ENCODE results near the gene NARF. TPM values are rescaled to one million over a fixed set of nuclear protein-coding genes. Genes with fewer than 3 reads are reported as not detected.

Gene NARF
- total RNA-seq, 1 donor from 2014 or later, result 111 TPM

DNA sequence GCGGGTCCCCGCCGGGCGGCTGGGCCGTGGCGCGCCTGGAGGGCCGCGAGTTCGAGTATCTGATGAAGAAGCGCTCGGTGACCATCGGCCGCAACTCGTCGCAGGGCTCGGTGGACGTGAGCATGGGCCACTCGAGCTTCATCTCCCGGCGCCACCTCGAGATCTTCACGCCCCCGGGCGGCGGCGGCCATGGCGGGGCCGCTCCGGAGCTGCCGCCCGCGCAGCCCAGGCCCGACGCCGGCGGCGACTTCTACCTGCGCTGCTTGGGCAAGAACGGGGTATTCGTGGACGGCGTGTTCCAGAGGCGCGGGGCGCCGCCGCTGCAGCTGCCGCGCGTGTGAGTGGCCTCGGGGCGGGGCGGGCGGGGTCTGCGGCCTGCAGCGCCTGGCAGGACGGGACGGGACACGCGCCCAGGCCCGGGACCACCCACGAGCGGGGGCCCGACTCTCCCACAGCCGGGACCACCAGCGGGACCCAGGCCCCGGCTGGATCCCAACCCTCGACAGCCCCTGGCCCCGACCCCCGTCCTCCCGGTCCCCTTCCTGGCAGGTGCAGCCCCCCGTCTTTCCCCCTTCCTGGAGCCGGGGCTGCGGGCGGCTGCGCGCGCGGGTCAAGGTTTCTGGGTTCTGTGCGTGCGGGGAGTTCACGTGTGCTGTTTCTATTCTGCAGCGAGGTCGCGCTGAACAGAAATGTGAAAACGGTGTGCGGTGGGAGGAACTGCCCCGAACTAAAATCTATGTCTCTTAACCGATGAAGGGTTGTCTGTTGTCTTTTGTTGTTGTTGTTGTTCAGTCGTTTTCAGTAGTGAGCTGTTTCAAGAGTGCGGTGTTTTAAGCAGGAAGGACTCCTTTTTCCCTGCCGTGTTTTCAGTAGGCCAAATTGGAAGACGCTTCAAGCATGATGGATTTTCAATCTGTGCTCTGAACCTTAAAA is 61.7 kb downstream of the NARF start:
- TF ChIP-seq, protein P1, sequence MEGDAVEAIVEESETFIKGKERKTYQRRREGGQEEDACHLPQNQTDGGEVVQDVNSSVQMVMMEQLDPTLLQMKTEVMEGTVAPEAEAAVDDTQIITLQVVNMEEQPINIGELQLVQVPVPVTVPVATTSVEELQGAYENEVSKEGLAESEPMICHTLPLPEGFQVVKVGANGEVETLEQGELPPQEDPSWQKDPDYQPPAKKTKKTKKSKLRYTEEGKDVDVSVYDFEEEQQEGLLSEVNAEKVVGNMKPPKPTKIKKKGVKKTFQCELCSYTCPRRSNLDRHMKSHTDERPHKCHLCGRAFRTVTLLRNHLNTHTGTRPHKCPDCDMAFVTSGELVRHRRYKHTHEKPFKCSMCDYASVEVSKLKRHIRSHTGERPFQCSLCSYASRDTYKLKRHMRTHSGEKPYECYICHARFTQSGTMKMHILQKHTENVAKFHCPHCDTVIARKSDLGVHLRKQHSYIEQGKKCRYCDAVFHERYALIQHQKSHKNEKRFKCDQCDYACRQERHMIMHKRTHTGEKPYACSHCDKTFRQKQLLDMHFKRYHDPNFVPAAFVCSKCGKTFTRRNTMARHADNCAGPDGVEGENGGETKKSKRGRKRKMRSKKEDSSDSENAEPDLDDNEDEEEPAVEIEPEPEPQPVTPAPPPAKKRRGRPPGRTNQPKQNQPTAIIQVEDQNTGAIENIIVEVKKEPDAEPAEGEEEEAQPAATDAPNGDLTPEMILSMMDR (conservative IDR thresholded peaks at IDR 0.05), result no peak
- peak overlapping the region; percentile 92 for H3K27ac Mint-ChIP-seq
- H3K9me3 Mint-ChIP-seq, result no peaks in the 10 kb centered on the region
- H3K27me3 Mint-ChIP-seq, result no peaks in the 10 kb centered on the region
- peaks cover 19% of the 10 kb centered on the region for H3K4me1 Mint-ChIP-seq (ENCODE audit: unreplicated experiment)
- DNase-seq (ENCODE audit: extremely low spot score, unreplicated experiment), result no peak
- peak overlapping the region; percentile 93 for H3K4me3 Mint-ChIP-seq
- H3K36me3 Mint-ChIP-seq, result peaks cover 7% of the 10 kb centered on the region

DNA sequence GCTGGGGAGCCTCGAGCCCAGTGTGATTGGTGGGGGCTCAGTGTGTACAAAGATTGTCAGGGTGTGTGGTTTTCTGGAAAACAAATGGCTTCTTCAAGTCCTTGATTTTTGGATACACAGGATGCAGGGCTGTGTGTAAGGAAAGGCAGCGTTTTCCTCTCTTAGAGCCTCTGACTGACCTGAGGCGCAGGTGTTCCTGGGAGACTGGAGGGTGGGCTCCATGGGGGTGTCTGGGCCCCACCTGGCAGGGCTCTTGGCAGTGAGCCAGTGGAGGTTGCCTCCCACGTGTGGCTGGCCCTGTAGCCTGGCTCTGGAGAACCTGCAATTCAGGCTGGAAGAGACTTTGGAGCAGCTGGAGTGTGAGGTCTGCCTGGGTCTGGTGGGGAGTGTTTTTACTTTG is 66.0 kb downstream of the NARF start:
- TF ChIP-seq, protein P1 (conservative IDR thresholded peaks at IDR 0.05), result no peak
- H3K4me1 Mint-ChIP-seq (ENCODE audit: unreplicated experiment), result peaks cover 37% of the 10 kb centered on the region
- DNase-seq (ENCODE audit: extremely low spot score, unreplicated experiment), result no peak
- no peaks in the 10 kb centered on the region for H3K9me3 Mint-ChIP-seq
- peaks cover 7% of the 10 kb centered on the region for H3K36me3 Mint-ChIP-seq
- H3K27ac Mint-ChIP-seq, result peak overlapping the region; percentile 79
- H3K4me3 Mint-ChIP-seq, result peak overlapping the region; percentile 67
- no peaks in the 10 kb centered on the region for H3K27me3 Mint-ChIP-seq

DNA sequence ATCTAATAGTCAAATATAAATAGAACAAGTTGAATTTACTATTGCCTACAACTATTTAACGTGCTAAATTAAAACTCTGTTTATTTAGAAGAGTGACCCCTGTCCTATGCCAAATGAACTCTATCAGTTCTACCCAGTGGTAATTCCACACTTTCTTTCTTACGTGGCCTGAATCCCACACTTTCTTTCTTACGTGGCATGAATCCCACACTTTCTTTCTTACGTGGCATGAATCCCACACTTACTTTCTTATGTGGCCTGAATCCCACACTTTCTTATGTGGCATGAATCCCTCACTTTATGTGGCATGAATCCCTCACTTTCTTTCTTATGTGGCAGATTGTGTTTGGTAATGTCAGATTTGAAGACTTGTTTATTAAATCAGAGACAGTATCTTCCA is 67.2 kb downstream of the NARF start:
- H3K36me3 Mint-ChIP-seq, result peaks cover 10% of the 10 kb centered on the region

DNA sequence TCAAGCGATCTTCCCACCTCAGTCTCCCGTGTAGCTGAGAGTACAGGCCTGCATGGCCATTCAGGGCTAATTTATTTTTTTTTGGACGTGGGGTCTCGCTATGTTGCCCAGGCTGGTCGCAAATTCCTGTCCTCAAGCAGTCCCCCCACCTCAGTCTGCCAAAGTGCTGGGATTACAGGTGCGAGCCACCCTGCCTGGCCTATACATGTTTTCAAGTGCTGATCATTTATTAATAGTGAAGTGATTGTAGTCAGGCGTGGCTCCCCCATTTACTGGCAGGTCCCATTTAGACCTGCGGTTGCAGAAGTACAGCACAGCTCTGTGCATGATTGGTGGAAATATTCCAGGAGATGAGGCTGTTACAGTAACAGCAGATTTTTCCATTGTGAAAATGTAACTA is 69.4 kb downstream of the NARF start:
- H3K27ac Mint-ChIP-seq, result peak overlapping the region; percentile 34
- H3K4me3 Mint-ChIP-seq, result no peak overlapping the region
- peaks cover 45% of the 10 kb centered on the region for H3K4me1 Mint-ChIP-seq (ENCODE audit: unreplicated experiment)
- TF ChIP-seq, protein P1 (conservative IDR thresholded peaks at IDR 0.05), result no peak
- no peak for DNase-seq (ENCODE audit: extremely low spot score, unreplicated experiment)
- no peaks in the 10 kb centered on the region for H3K9me3 Mint-ChIP-seq
- peaks cover 6% of the 10 kb centered on the region for H3K36me3 Mint-ChIP-seq
- no peaks in the 10 kb centered on the region for H3K27me3 Mint-ChIP-seq

More for the DNA sequence above, 67.2 kb downstream of the NARF start:
- DNase-seq (ENCODE audit: extremely low spot score, unreplicated experiment), result no peak
- Mint-ChIP-seq H3K9me3 (no peaks in the 10 kb centered on the region), H3K27ac (peak overlapping the region; percentile 57), H3K27me3 (no peaks in the 10 kb centered on the region), H3K4me1 (ENCODE audit: unreplicated experiment) (peaks cover 43% of the 10 kb centered on the region), H3K4me3 (no peak overlapping the region)
- TF ChIP-seq, protein P1 (conservative IDR thresholded peaks at IDR 0.05), result no peak

DNA sequence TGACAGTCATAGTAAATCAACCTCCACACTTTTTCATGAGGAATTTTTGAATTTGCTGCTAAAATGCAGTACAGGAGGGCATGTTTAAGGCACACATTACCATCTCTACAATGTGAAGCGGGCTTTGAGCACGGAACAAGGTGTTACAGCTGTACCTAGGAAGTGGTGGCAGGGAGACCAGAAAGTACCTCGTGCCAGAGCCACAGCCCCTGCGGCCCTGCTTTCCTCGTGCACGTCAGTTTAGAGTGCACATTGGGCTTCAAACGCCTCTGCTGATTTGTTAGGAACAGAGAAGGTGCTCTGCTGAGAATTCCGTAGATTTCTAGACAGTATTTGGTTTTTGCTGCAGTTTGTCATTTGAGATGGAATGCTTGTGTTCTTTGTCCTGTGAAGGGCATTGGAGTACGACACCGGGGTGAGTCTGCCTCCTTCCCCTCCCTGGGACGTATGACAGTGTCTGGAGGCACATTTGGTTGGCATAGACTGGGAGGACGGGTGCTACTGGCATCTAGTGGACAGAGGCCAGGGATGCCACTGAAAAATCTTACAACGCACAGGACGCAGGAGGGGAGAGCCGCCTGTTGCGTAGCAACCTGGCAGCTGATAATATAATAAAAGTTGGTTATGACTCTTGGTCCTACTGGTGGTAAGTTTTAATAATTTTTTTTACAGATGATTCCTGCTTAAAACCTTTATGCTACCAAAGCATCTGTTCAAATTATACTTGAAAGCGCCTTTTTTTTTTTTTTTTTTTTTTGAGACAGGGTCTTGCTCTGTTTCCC is 70.1 kb downstream of the NARF start:
- DNase-seq (ENCODE audit: extremely low spot score, unreplicated experiment), result no peak
- TF ChIP-seq, protein P1 (conservative IDR thresholded peaks at IDR 0.05), result peak; percentile 44
- Mint-ChIP-seq H3K36me3 (peaks cover 3% of the 10 kb centered on the region), H3K9me3 (no peaks in the 10 kb centered on the region), H3K27ac (peak overlapping the region; percentile 34), H3K4me3 (peak overlapping the region; percentile 7), H3K4me1 (ENCODE audit: unreplicated experiment) (peaks cover 42% of the 10 kb centered on the region), H3K27me3 (no peaks in the 10 kb centered on the region)

All from type B pancreatic cell (in vitro differentiated cells).